ENCODE measurements around the gene NENF.

Gene NENF

DNA sequence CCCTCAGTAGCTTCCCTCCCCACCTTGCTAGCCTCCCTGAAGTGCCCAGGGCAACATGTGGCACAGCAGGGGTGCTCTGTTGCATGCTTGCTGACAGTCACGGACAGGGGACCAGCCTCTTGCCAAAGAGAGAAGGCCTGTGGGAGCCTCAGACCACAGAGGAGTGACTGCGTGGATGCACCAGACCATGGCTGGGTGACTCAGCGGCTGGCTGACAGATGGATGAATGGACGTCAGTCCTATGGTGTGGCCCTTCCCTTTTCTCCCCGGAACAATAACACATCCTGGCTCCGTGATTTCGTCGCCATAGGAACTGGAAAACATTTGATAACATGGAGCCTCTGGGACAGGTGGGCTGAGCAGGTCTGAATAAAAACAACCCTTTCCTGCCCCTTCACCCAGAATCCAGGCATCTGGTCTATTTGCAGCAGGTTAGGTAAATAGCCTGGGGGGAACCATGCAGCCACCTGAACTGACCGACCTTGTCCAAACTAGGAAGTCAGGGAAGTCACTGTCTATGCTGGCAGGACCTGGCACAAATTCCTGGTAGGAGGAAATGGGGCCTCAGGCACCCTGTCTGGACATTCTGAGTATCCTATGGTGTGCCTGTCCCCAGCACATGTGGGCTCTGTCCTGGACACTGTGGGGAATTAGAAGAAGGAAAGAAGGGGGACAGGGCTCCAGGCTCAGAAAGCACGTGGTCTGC is 53.3 kb downstream of the NENF start:
- Histone ChIP-seq H3K27me3 (ENCODE audit: control insufficient read depth in 3 of 3, insufficient read depth in 3 of 3, low read depth in 1 of 3, low read length in 3 of 3) (peaks cover 0 to 4% (median 2%) of the 10 kb centered on the region in 3 experiments), H3K14ac (ENCODE audit: low read length) (no peak overlapping the region), H2BK120ac (ENCODE audit: low read depth, low read length) (no peak overlapping the region), H3K9ac (ENCODE audit: low read depth, low read length, poor library complexity) (no peak overlapping the region), H3K4ac (ENCODE audit: low read length) (no peak overlapping the region), H4K8ac (ENCODE audit: low read depth, low read length) (no peak overlapping the region), H3K23ac (ENCODE audit: low read depth, low read length, poor library complexity) (no peak overlapping the region), H3K18ac (ENCODE audit: low read length) (peak overlapping the region; percentile 53), H2BK12ac (ENCODE audit: low read length) (no peak overlapping the region), H3K4me3 (ENCODE audit: low read length in 2 of 2) (no peak overlapping the region), H2BK15ac (ENCODE audit: low read length) (peak overlapping the region; percentile 54), H4K91ac (ENCODE audit: low read depth, low read length, poor library complexity) (no peak overlapping the region), H3K27ac (replicated peaks; ENCODE audit: low read length) (no peak overlapping the region), H3K9me3 (replicated peaks in 1 of 2; ENCODE audit: control insufficient read depth in 2 of 2, insufficient read depth in 1 of 2, low read depth in 1 of 2, low read length in 2 of 2) (no peaks in the 10 kb centered on the region), H2AFZ (ENCODE audit: low read length) (no peak overlapping the region), H2AK5ac (ENCODE audit: low read depth, low read length) (no peak overlapping the region), H3K79me1 (ENCODE audit: low read depth, low read length) (no peaks in the 10 kb centered on the region), H3K4me2 (ENCODE audit: insufficient read depth, low read length, poor library complexity, severe bottlenecking) (no peak overlapping the region), H3K4me1 (ENCODE audit: control insufficient read depth in 2 of 2, insufficient read depth in 1 of 2, low read depth in 1 of 2, low read length in 2 of 2) (peaks cover 24 to 35% of the 10 kb centered on the region in 2 donors), H2BK5ac (ENCODE audit: low read length) (no peak overlapping the region), H3K36me3 (replicated peaks in 1 of 2; ENCODE audit: control insufficient read depth in 2 of 2, insufficient read depth in 2 of 2, low read length in 2 of 2) (no peaks in the 10 kb centered on the region)
- WGBS, 2 donors (ENCODE audit: extremely low coverage in 2 of 2, insufficient read length in 2 of 2, insufficient replicate concordance in 1 of 2), result no CpG with 5 or more reads among the region's 10 CpGs
- DNase-seq (ENCODE audit: low spot score), result peak; percentile 38

DNA sequence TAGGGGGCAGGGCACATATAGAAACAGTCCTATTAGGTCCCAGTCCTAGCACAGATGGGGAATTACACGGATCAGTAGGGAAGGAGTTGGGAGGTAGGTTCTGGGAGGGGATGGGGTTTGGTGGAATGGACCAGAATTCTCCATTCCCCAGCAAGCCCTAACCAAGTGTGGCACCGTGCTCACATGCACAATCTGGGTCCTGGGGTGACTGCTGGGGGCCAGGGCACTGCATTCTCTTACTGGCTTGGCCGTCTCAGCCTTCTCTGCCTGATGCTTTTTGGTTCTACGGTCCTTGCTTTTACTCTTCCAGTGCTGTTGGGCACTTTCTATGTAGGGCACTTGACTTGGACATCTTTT is 53.9 kb downstream of the NENF start:
- Histone ChIP-seq H4K91ac (ENCODE audit: low read depth, low read length, poor library complexity) (no peak overlapping the region), H3K79me1 (ENCODE audit: low read depth, low read length) (no peaks in the 10 kb centered on the region), H3K18ac (ENCODE audit: low read length) (peak overlapping the region; percentile 53), H3K36me3 (replicated peaks in 1 of 2; ENCODE audit: control insufficient read depth in 2 of 2, insufficient read depth in 2 of 2, low read length in 2 of 2) (no peaks in the 10 kb centered on the region), H2BK120ac (ENCODE audit: low read depth, low read length) (peak overlapping the region; percentile 38), H3K4me3 (ENCODE audit: low read length in 2 of 2) (no peak overlapping the region), H3K27me3 (ENCODE audit: control insufficient read depth in 3 of 3, insufficient read depth in 3 of 3, low read depth in 1 of 3, low read length in 3 of 3) (peaks cover 0 to 4% (median 2%) of the 10 kb centered on the region in 3 experiments), H3K9ac (ENCODE audit: low read depth, low read length, poor library complexity) (no peak overlapping the region), H3K4ac (ENCODE audit: low read length) (no peak overlapping the region), H3K27ac (replicated peaks; ENCODE audit: low read length) (no peak overlapping the region), H3K9me3 (replicated peaks in 1 of 2; ENCODE audit: control insufficient read depth in 2 of 2, insufficient read depth in 1 of 2, low read depth in 1 of 2, low read length in 2 of 2) (no peaks in the 10 kb centered on the region), H3K14ac (ENCODE audit: low read length) (no peak overlapping the region), H3K4me2 (ENCODE audit: insufficient read depth, low read length, poor library complexity, severe bottlenecking) (no peak overlapping the region), H3K4me1 (ENCODE audit: control insufficient read depth in 2 of 2, insufficient read depth in 1 of 2, low read depth in 1 of 2, low read length in 2 of 2) (peaks cover 25 to 35% of the 10 kb centered on the region in 2 donors), H3K23ac (ENCODE audit: low read depth, low read length, poor library complexity) (no peak overlapping the region), H2AK5ac (ENCODE audit: low read depth, low read length) (peak overlapping the region; percentile 36), H2BK5ac (ENCODE audit: low read length) (no peak overlapping the region), H2BK15ac (ENCODE audit: low read length) (peak overlapping the region; percentile 54), H2BK12ac (ENCODE audit: low read length) (no peak overlapping the region), H2AFZ (ENCODE audit: low read length) (no peak overlapping the region), H4K8ac (ENCODE audit: low read depth, low read length) (no peak overlapping the region)
- DNase-seq (ENCODE audit: low spot score), result no peak
- WGBS, 2 donors (ENCODE audit: extremely low coverage in 2 of 2, insufficient read length in 2 of 2, insufficient replicate concordance in 1 of 2), result no CpG with 5 or more reads among the region's 4 CpGs

DNA sequence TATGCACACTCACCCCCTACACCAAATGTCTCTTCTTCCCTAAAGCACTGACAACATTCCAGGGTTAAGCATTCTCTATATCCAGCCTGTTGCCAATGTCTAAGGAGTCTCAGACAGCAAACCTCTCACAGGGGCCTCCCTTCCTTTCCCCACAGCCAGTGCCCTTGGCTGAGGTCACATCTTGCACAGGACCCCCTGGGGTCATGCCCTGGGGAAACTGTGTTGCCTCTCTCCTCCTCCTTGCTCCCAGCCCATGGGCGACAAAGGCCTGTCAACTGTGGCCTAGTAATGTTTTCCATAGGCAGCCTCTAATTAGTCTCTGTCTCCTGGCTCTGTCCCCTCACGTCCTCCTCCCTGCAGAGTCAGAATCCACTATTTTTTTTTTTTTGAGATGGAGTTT is 54.6 kb downstream of the NENF start:
- Histone ChIP-seq H4K91ac (ENCODE audit: low read depth, low read length, poor library complexity) (no peak overlapping the region), H2BK5ac (ENCODE audit: low read length) (no peak overlapping the region), H2AK5ac (ENCODE audit: low read depth, low read length) (no peak overlapping the region), H2BK12ac (ENCODE audit: low read length) (no peak overlapping the region), H4K8ac (ENCODE audit: low read depth, low read length) (no peak overlapping the region), H3K14ac (ENCODE audit: low read length) (no peak overlapping the region), H2BK15ac (ENCODE audit: low read length) (no peak overlapping the region), H3K4ac (ENCODE audit: low read length) (no peak overlapping the region), H3K27me3 (ENCODE audit: control insufficient read depth in 3 of 3, insufficient read depth in 3 of 3, low read depth in 1 of 3, low read length in 3 of 3) (peaks cover 0 to 8% (median 2%) of the 10 kb centered on the region in 3 experiments), H3K4me3 (ENCODE audit: low read length in 2 of 2) (no peak overlapping the region), H3K79me1 (ENCODE audit: low read depth, low read length) (no peaks in the 10 kb centered on the region), H3K23ac (ENCODE audit: low read depth, low read length, poor library complexity) (no peak overlapping the region), H3K9me3 (replicated peaks in 1 of 2; ENCODE audit: control insufficient read depth in 2 of 2, insufficient read depth in 1 of 2, low read depth in 1 of 2, low read length in 2 of 2) (no peaks in the 10 kb centered on the region), H3K18ac (ENCODE audit: low read length) (peak overlapping the region; percentile 73), H3K36me3 (replicated peaks in 1 of 2; ENCODE audit: control insufficient read depth in 2 of 2, insufficient read depth in 2 of 2, low read length in 2 of 2) (no peaks in the 10 kb centered on the region), H2BK120ac (ENCODE audit: low read depth, low read length) (no peak overlapping the region), H3K4me1 (ENCODE audit: control insufficient read depth in 2 of 2, insufficient read depth in 1 of 2, low read depth in 1 of 2, low read length in 2 of 2) (peaks cover 25 to 35% of the 10 kb centered on the region in 2 donors), H2AFZ (ENCODE audit: low read length) (no peak overlapping the region), H3K9ac (ENCODE audit: low read depth, low read length, poor library complexity) (no peak overlapping the region), H3K27ac (replicated peaks; ENCODE audit: low read length) (no peak overlapping the region), H3K4me2 (ENCODE audit: insufficient read depth, low read length, poor library complexity, severe bottlenecking) (no peak overlapping the region)
- no peak for DNase-seq (ENCODE audit: low spot score)
- no CpG with 5 or more reads among the region's 2 CpGs for WGBS, 2 donors (ENCODE audit: extremely low coverage in 2 of 2, insufficient read length in 2 of 2, insufficient replicate concordance in 1 of 2)

DNA sequence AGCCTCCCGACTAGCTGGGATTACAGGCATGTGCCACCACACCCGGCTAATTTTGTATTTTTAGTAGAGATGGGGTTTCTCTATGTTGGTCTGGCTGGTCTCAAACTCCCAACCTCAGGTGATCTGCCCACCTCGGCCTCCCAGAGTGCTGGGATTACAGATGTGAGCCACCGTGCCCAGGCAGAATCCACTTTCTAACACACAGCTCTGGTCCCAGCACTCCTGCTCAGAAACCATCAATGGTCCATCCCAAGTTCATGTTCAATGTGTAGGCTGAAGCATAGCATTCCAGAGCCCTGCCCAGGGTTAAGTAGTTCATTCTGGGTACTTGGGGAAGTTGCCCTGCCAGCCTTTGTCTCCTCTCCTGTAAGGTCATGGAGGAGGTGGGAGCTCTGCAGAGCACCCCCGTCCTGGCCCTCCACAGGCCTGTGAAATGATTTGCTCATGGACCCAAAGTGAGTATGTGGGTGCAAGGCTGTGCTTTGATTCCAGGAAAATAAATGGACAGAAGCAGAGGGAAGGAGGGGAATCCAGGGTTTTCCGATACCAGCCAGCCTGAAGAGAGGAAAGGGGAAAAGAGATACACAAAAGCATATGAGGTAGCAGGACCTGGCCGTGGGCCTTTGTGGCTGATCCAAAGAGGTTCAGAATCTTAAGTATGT is 55.2 kb downstream of the NENF start:
- no peak overlapping the region for H2BK5ac ChIP-seq (ENCODE audit: low read length)
- DNase-seq (ENCODE audit: low spot score), result no peak
- peak overlapping the region; percentile 32 for H2AK5ac ChIP-seq (ENCODE audit: low read depth, low read length)
- H3K27me3 ChIP-seq (ENCODE audit: control insufficient read depth in 3 of 3, insufficient read depth in 3 of 3, low read depth in 1 of 3, low read length in 3 of 3), result peaks cover 0 to 8% (median 2%) of the 10 kb centered on the region in 3 experiments
- no peak overlapping the region for H3K4me2 ChIP-seq (ENCODE audit: insufficient read depth, low read length, poor library complexity, severe bottlenecking)
- H3K9ac ChIP-seq (ENCODE audit: low read depth, low read length, poor library complexity), result no peak overlapping the region
- no peak overlapping the region for H2BK12ac ChIP-seq (ENCODE audit: low read length)
- H3K23ac ChIP-seq (ENCODE audit: low read depth, low read length, poor library complexity), result no peak overlapping the region
- H3K36me3 ChIP-seq (replicated peaks in 1 of 2; ENCODE audit: control insufficient read depth in 2 of 2, insufficient read depth in 2 of 2, low read length in 2 of 2), result no peaks in the 10 kb centered on the region
- H3K9me3 ChIP-seq (replicated peaks in 1 of 2; ENCODE audit: control insufficient read depth in 2 of 2, insufficient read depth in 1 of 2, low read depth in 1 of 2, low read length in 2 of 2), result no peaks in the 10 kb centered on the region
- no peak overlapping the region for H3K18ac ChIP-seq (ENCODE audit: low read length)
- no peak overlapping the region for H3K4ac ChIP-seq (ENCODE audit: low read length)
- no peaks in the 10 kb centered on the region for H3K79me1 ChIP-seq (ENCODE audit: low read depth, low read length)
- no peak overlapping the region for H2BK15ac ChIP-seq (ENCODE audit: low read length)
- no peak overlapping the region for H2BK120ac ChIP-seq (ENCODE audit: low read depth, low read length)
- no peak overlapping the region for H4K91ac ChIP-seq (ENCODE audit: low read depth, low read length, poor library complexity)
- no peak overlapping the region for H3K4me3 ChIP-seq (ENCODE audit: low read length in 2 of 2)
- WGBS, 2 donors (ENCODE audit: extremely low coverage in 2 of 2, insufficient read length in 2 of 2, insufficient replicate concordance in 1 of 2), result no CpG with 5 or more reads among the region's 7 CpGs
- no peak overlapping the region for H3K27ac ChIP-seq (replicated peaks; ENCODE audit: low read length)
- H2AFZ ChIP-seq (ENCODE audit: low read length), result no peak overlapping the region
- no peak overlapping the region for H3K14ac ChIP-seq (ENCODE audit: low read length)
- H3K4me1 ChIP-seq (ENCODE audit: control insufficient read depth in 2 of 2, insufficient read depth in 1 of 2, low read depth in 1 of 2, low read length in 2 of 2), result peaks cover 25 to 35% of the 10 kb centered on the region in 2 donors
- H4K8ac ChIP-seq (ENCODE audit: low read depth, low read length), result no peak overlapping the region

All from neuronal stem cell (in vitro differentiated cells).